Neural cell (in vitro differentiated cells): ENCODE measurements around the gene TXNL1. TPM values are rescaled to one million over a fixed set of nuclear protein-coding genes. Genes with fewer than 3 reads are reported as not detected.

Experiments
- H2AFZ ChIP-seq: fragments of 200-600, 300-800 bp; sonication (generic), shearing (Covaris generic); 2 replicates; pipeline ENCODE4 v1.6.0; 2014; ENCODE audit warnings: low read depth, mild to moderate bottlenecking, antibody characterized with exemption, low read length, moderate library complexity
- H3F3A ChIP-seq: fragments of 200-600 bp; shearing (Covaris generic); 2 replicates; pipeline ENCODE4 v1.6.1; 2016; ENCODE audit warnings: mild to moderate bottlenecking, moderate library complexity, mixed read lengths, antibody characterized with exemption, low read length; ENCODE audit not compliant: insufficient read depth, poor library complexity, severe bottlenecking
- H3K27ac ChIP-seq: fragments of 200-600, 300-800 bp; sonication (generic), shearing (Covaris generic); 2 replicates; pipeline ENCODE4 v1.5.1; 2014; ENCODE audit warnings: mild to moderate bottlenecking, low read length, moderate library complexity
- H3K27me3 ChIP-seq: fragments of 300-800, 200-600 bp; sonication (generic), shearing (Covaris generic); 2 replicates; pipeline ENCODE4 v1.6.0; 2014; ENCODE audit warnings: mild to moderate bottlenecking, low read depth, low read length, moderate library complexity; ENCODE audit not compliant: insufficient read depth
- H3K36me3 ChIP-seq: fragments of 300-800, 200-600 bp; sonication (generic), shearing (Covaris generic); 2 replicates; pipeline ENCODE4 v1.5.1; 2014; ENCODE audit warnings: mild to moderate bottlenecking, antibody characterized with exemption, low read length, moderate library complexity; ENCODE audit not compliant: insufficient read depth
- H3K4me2 ChIP-seq: fragments of 300-800, 200-600 bp; sonication (generic), shearing (Covaris generic); 2 replicates; pipeline ENCODE4 v1.6.0; 2014; ENCODE audit warnings: mild to moderate bottlenecking, low read length
- H3K4me3 ChIP-seq: fragments of 300-800, 200-600 bp; sonication (generic), shearing (Covaris generic); 2 replicates; pipeline ENCODE4 v1.5.1; 2014; ENCODE audit warnings: mild to moderate bottlenecking, low read length, moderate library complexity
- H3K79me2 ChIP-seq: fragments of 200-600 bp; shearing (Covaris generic); replicated peaks from 2 replicates; pipeline ENCODE4 v1.6.0; 2014; ENCODE audit warnings: mild to moderate bottlenecking, low read length, moderate library complexity; ENCODE audit not compliant: insufficient read depth
- H3K9ac ChIP-seq: fragments of 300-800, 200-600 bp; sonication (generic), shearing (Covaris generic); 2 replicates; pipeline ENCODE4 v1.6.1; 2016; ENCODE audit warnings: mild to moderate bottlenecking, low read length, mixed read lengths
- H3K9me2 ChIP-seq: fragments of 200-600 bp; shearing (Covaris generic); 2 replicates; pipeline ENCODE4 v1.6.1; 2016; ENCODE audit warnings: mild to moderate bottlenecking, low read length, mixed read lengths; ENCODE audit not compliant: insufficient read depth
- H3K9me3 ChIP-seq: fragments of 200-600, 300-800 bp; sonication (generic), shearing (Covaris generic); 2 replicates; pipeline ENCODE4 v1.6.1; 2016; ENCODE audit warnings: mild to moderate bottlenecking, mixed run types, low read length, moderate library complexity, mixed read lengths
- H4K20me1 ChIP-seq: fragments of 200-600 bp; shearing (Covaris generic); 2 replicates; pipeline ENCODE4 v1.6.1; 2016; ENCODE audit warnings: mild to moderate bottlenecking, mixed run types; ENCODE audit not compliant: insufficient read depth
- CTCF ChIP-seq: fragments of 450-650 bp; IDR thresholded peaks from 2 replicates; pipeline ENCODE4 v1.5.1; 2014; ENCODE audit warnings: antibody characterized with exemption, mild to moderate bottlenecking, moderate library complexity; ENCODE audit not compliant: poor library complexity, severe bottlenecking
- EP300 ChIP-seq: fragments of 450-650 bp; conservative IDR thresholded peaks from 2 replicates; pipeline ENCODE4 v1.6.1; 2014; ENCODE audit warnings: antibody characterized with exemption, mild to moderate bottlenecking, moderate library complexity; ENCODE audit not compliant: poor library complexity, severe bottlenecking
- EZH2 ChIP-seq: fragments of 200-600, 300-800 bp; shearing (Covaris generic), sonication (generic); IDR thresholded peaks from 2 replicates; pipeline ENCODE4 v1.6.1; 2014; ENCODE audit warnings: antibody characterized with exemption, low read length, borderline replicate concordance, mild to moderate bottlenecking; ENCODE audit not compliant: insufficient read depth, poor library complexity, severe bottlenecking
- MXI1 ChIP-seq: fragments of 450-650 bp; conservative IDR thresholded peaks from 2 replicates; pipeline ENCODE4 v1.6.1; 2014; ENCODE audit warnings: antibody characterized with exemption, mild to moderate bottlenecking; ENCODE audit not compliant: poor library complexity, severe bottlenecking
- POLR2AphosphoS5 ChIP-seq: IDR thresholded peaks from 2 replicates; pipeline ENCODE4 v1.6.1; 2012
- RAD21 ChIP-seq: fragments of 450-650 bp; conservative IDR thresholded peaks from 2 replicates; pipeline ENCODE4 v1.6.1; 2014; ENCODE audit warnings: antibody characterized with exemption, mild to moderate bottlenecking, moderate library complexity
- REST ChIP-seq: IDR thresholded peaks from 2 replicates; pipeline ENCODE4 v1.6.1; 2012; ENCODE audit warnings: borderline replicate concordance
- SMC3 ChIP-seq: fragments of 450-650 bp; conservative IDR thresholded peaks from 2 replicates; pipeline ENCODE4 v1.6.1; 2014; ENCODE audit warnings: antibody characterized with exemption, mild to moderate bottlenecking, moderate library complexity; ENCODE audit not compliant: poor library complexity
- TAF1 ChIP-seq: IDR thresholded peaks from 2 replicates; pipeline ENCODE4 v1.6.1; 2012; ENCODE audit warnings: low read depth
- polyA plus RNA-seq: library from polyadenylated mRNA; depleted of rRNA; stranded (reverse); fragments of >200 nt; gene quantifications from 2 replicates; pipeline ENCODE4 v1.2.3, GENCODE V29; 2014

The TXNL1 gene
- polyA plus RNA-seq, 1 donor from 2014 or later, result 84.7 TPM

- Histone ChIP-seq H3F3A (no peaks in the 10 kb centered on the region), H3K4me3 (no peak overlapping the region), H4K20me1 (no peaks in the 10 kb centered on the region), H3K27ac (no peak overlapping the region), H2AFZ (no peak overlapping the region), H3K27me3 (no peaks in the 10 kb centered on the region), H3K9ac (no peak overlapping the region), H3K9me3 (no peaks in the 10 kb centered on the region), H3K9me2 (no peaks in the 10 kb centered on the region), H3K36me3 (no peaks in the 10 kb centered on the region), H3K79me2 (no peaks in the 10 kb centered on the region), H3K4me2 (no peak overlapping the region)
- TF ChIP-seq CTCF, result no peak
- TF ChIP-seq TAF1, result no peak
- TF ChIP-seq MXI1, result no peak
- TF ChIP-seq SMC3, result no peak
- no peak for TF ChIP-seq RAD21
These were observed 58.4 kb downstream of the TXNL1 start for GRCh38 chr18:56580026-56580425.

GRCh38 chr18:56579451-56579850 lies 58.9 kb downstream of the TXNL1 start:
- no peaks in the 10 kb centered on the region for H3K27me3 ChIP-seq
- no peaks in the 10 kb centered on the region for H3F3A ChIP-seq
- H3K79me2 ChIP-seq, result no peaks in the 10 kb centered on the region
- no peak overlapping the region for H3K9ac ChIP-seq
- H3K9me2 ChIP-seq, result no peaks in the 10 kb centered on the region
- no peaks in the 10 kb centered on the region for H3K36me3 ChIP-seq
- no peak for TF ChIP-seq EZH2
- TF ChIP-seq REST, result no peak
- no peak for TF ChIP-seq POLR2AphosphoS5
- TF ChIP-seq MXI1, result no peak
- TF ChIP-seq SMC3, result no peak
- no peak for TF ChIP-seq TAF1
- TF ChIP-seq EP300, result no peak
- no peak for TF ChIP-seq RAD21
- no peak for TF ChIP-seq CTCF
- H3K9me3 ChIP-seq, result no peaks in the 10 kb centered on the region
- no peak overlapping the region for H3K4me2 ChIP-seq
- H3K4me3 ChIP-seq, result no peak overlapping the region
- H4K20me1 ChIP-seq, result no peaks in the 10 kb centered on the region
- no peak overlapping the region for H3K27ac ChIP-seq
- no peak overlapping the region for H2AFZ ChIP-seq
